ENCODE data around the gene HSPA1A. TPM values are rescaled to one million over a fixed set of nuclear protein-coding genes. Genes with fewer than 3 reads are reported as not detected.

The HSPA1A gene
- total and polyA plus RNA-seq, 8 donors = 64.3 to 205 (median 96.5) TPM

DNA sequence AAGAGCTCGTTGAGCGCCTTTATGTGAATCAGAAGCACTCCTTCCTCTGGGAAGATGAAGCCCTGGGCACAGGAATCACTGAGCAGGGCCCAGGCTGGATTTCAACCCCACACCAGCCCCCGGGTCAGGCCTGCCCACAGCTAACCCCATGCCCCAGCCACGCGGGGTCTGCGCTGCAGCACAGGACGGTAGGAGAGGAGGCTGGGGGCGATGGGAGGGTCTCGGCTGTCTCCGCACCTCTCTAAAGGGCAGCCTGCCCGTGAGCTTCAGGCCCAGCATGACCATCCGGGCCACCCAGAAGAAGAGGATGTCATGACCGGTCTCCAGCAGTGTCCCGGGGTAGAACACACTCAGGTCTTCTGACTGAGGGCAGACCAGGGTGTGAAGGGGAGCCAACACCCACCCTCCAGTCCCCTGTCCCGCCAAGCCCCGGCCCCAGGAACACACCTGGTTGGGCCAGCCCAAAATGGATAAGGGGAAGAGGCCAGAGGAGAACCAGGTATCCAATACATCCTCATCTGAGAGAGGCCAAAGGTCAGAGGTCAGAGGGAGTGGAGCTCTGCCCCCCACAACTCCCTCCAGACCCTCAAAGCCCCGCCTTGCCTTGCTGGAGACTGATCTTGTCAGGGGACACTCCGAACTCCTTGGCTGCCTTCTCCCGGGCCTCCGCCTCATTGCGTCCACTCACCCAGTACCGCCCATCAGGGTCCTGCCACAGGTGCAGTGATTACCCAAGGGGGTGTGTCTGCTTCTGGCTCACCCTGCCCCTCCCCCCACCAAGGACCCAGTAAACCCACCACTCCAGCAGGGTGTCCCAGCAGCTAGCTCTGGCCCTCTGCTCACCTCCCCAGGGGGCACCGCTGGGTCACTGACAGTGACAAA is 33.9 kb upstream of the HSPA1A start:
- DNase-seq (peak in 1 of 4 donors; percentile 54), ATAC-seq (no peak)
- no peaks in the 10 kb centered on the region for H3K9me3 ChIP-seq
- peaks cover 0 to 86% of the 10 kb centered on the region in 2 donors for H3K36me3 ChIP-seq
- H3K4me1 ChIP-seq = peaks cover 5 to 11% of the 10 kb centered on the region in 2 donors
- no peaks in the 10 kb centered on the region for H3K27me3 ChIP-seq
- H3K27ac ChIP-seq = no peak overlapping the region
- TF ChIP-seq, protein P1, sequence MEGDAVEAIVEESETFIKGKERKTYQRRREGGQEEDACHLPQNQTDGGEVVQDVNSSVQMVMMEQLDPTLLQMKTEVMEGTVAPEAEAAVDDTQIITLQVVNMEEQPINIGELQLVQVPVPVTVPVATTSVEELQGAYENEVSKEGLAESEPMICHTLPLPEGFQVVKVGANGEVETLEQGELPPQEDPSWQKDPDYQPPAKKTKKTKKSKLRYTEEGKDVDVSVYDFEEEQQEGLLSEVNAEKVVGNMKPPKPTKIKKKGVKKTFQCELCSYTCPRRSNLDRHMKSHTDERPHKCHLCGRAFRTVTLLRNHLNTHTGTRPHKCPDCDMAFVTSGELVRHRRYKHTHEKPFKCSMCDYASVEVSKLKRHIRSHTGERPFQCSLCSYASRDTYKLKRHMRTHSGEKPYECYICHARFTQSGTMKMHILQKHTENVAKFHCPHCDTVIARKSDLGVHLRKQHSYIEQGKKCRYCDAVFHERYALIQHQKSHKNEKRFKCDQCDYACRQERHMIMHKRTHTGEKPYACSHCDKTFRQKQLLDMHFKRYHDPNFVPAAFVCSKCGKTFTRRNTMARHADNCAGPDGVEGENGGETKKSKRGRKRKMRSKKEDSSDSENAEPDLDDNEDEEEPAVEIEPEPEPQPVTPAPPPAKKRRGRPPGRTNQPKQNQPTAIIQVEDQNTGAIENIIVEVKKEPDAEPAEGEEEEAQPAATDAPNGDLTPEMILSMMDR (IDR thresholded peaks at IDR 0.05) = no peak
- intact Hi-C loops (cut with DNase I) = no loop called here
- H3K4me3 ChIP-seq = no peak overlapping the region

DNA sequence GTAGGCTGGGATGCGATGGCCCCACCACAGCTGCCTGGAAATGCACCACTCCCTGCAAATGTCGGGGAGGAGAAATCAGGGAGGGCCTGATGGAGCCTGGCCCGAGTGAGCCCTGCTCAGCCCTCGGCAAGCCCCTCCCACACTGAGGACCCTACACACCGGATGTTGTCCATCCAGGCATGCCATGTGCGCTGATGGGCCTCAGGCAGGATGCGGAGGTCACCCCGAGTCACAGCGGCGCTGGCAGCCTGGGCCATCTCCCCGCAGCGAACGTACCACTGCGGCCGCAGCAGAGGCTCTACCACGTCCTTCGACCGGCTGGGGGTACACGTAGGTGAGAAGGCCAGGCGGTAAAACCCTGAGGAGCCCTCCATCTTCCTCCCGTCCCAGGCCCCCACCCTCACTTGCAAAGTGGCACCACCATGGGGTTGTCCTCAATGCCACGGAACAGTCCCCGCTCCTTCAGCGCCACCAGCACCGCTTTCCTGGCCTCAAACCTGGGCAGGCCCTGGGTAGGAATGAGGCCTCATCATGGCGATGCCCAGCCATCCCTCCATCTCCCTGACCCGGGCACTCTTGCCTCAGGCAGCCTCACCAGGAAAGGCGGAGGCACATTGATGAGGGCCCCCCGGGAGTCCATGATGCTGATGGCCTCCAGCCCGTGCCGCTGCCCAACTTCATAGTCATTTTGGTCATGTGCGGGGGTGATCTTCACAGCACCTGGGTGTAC is 33.1 kb upstream of the HSPA1A start:
- intact Hi-C loops (cut with DNase I) = no loop called here
- Histone ChIP-seq H3K4me3 (no peak overlapping the region), H3K36me3 (peaks cover 0 to 86% of the 10 kb centered on the region in 2 donors), H3K27ac (no peak overlapping the region), H3K9me3 (no peaks in the 10 kb centered on the region), H3K4me1 (peaks cover 0 to 3% of the 10 kb centered on the region in 2 donors), H3K27me3 (no peaks in the 10 kb centered on the region)
- peak in 1 of 4 donors; percentile 67 for DNase-seq
- TF ChIP-seq, protein P1 (IDR thresholded peaks at IDR 0.05) = no peak
- ATAC-seq = no peak

DNA sequence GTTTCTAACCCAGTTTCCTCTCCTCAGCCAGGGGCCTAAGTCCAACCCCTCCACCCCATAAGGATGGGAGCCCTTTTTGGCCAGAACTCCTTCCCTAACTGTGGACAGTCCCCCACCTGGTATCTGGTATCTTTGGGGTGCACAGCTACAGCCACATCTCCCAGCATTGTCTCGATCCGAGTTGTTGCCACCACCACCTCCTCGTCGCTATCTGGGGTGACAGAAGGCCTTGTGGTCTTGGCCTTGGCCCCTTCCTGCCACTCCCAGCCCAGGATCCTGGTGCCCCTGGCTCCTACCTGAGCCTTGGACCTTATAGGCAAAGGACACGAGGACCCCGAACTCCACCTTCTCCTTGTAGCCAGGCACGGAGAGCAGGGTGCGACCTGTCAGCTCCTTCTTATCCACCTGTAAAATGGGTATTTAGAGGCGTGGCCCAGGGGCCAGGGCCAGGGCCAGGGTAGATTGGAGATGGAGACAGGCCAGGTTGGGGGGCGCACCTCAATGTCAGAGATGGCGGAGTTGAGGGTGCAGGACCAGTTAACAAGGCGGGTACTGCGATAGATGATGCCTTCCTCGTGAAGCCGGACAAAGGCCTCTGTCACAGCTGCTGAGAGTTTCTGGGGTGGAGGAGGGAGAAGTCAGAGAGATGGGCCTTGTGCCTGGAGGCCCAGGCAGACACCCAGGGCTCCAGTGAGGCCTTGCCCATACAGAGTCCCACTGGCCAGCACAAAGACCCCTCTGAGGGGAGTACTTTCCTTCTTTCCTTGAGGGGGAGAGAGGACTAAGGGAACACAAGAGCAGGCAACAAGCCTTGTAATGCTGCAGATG is 31.0 kb upstream of the HSPA1A start:
- H3K36me3 ChIP-seq = peaks cover 0 to 90% of the 10 kb centered on the region in 2 donors
- intact Hi-C loops (cut with DNase I) = no loop called here
- no peaks in the 10 kb centered on the region for H3K9me3 ChIP-seq
- no peaks in the 10 kb centered on the region for H3K4me1 ChIP-seq
- no peaks in the 10 kb centered on the region for H3K27me3 ChIP-seq
- H3K4me3 ChIP-seq = no peak overlapping the region
- TF ChIP-seq, protein P1 (IDR thresholded peaks at IDR 0.05) = no peak
- H3K27ac ChIP-seq = no peak overlapping the region
- ATAC-seq = no peak
- DNase-seq = peak in 1 of 4 donors; percentile 37

DNA sequence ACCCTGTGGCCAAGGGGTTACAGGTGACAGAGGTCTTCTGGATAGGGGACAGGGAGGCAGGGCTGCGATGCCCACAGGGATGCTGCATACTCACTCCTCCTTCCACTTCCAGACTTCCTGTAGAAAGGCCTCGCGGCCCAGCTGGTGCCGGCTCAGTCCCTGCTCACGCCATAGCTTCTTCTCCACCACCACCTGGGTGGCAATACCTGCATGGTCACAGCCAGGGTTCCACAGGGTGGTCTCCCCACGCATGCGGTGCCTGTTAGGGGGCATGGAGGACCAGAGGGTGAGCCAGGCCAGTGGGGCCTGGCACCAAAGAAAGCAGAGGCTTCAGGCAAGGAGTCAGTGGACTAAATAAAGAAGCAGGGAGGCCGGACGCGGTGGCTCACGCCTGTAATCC is 29.9 kb upstream of the HSPA1A start:
- ATAC-seq (no peak), DNase-seq (peak in 1 of 4 donors; percentile 50)
- Histone ChIP-seq H3K4me1 (no peaks in the 10 kb centered on the region), H3K27ac (no peak overlapping the region), H3K36me3 (peaks cover 0 to 90% of the 10 kb centered on the region in 2 donors), H3K4me3 (no peak overlapping the region), H3K9me3 (no peaks in the 10 kb centered on the region), H3K27me3 (no peaks in the 10 kb centered on the region)
- intact Hi-C loops (cut with DNase I) = no loop called here
- TF ChIP-seq, protein P1 (IDR thresholded peaks at IDR 0.05) = no peak
